Measurements from ENCODE around the gene ABCA2. TPM values are rescaled to one million over a fixed set of nuclear protein-coding genes. Genes with fewer than 3 reads are reported as not detected.
"Not testable (repeated sequence)": the region's sequence is repeated elsewhere in the genome, so short reads cannot be mapped to it uniquely, and the experiment has no call there.

ABCA2 gene
- total RNA-seq, 1 donor from 2014 or later: 7.5 TPM

DNA sequence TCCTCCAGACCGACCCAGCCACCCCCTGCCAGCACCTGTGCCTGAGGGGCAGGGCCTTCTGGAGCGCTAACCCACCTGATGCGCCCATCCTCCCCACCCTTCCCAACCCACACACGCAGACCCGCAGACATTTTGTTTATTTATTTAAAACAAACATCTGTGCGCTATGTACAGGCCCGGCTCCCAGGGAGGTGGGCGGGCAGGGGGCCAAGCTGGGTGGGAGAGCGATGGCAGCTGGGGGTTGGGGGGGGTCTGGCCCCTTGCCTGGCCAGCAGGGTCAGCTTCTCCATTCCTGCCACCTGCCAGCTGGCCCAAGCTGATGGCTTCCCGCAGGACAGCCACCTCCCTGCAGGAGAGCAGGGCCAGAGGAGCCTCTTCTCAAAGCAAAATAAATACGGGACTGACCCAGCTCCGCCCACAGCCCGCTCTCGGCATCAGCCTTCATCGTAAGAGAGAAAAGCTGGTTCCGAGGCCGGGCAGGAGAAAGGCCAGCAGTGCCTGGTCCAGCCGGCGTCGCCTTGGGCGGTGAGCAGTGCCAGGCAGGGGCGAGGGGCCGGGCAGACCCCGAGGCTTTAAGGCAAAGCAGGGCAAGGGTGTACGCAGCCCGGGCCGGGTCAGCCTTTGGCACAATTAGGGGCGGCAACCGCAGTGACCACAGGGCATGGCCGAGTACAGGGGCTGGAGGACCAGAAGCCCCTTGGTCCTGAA lies 20.8 kb downstream of the ABCA2 start:
- intact Hi-C loops (cut with micrococcal nuclease): no loop called here
- H3K27ac Mint-ChIP-seq: no peak overlapping the region
- no peaks in the 10 kb centered on the region for H3K27me3 Mint-ChIP-seq
- H3K9me3 Mint-ChIP-seq: no peaks in the 10 kb centered on the region
- TF ChIP-seq, protein P1, sequence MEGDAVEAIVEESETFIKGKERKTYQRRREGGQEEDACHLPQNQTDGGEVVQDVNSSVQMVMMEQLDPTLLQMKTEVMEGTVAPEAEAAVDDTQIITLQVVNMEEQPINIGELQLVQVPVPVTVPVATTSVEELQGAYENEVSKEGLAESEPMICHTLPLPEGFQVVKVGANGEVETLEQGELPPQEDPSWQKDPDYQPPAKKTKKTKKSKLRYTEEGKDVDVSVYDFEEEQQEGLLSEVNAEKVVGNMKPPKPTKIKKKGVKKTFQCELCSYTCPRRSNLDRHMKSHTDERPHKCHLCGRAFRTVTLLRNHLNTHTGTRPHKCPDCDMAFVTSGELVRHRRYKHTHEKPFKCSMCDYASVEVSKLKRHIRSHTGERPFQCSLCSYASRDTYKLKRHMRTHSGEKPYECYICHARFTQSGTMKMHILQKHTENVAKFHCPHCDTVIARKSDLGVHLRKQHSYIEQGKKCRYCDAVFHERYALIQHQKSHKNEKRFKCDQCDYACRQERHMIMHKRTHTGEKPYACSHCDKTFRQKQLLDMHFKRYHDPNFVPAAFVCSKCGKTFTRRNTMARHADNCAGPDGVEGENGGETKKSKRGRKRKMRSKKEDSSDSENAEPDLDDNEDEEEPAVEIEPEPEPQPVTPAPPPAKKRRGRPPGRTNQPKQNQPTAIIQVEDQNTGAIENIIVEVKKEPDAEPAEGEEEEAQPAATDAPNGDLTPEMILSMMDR (IDR thresholded peaks at IDR 0.05): no peak
- no peak for DNase-seq
- ChIA-PET CTCF (no interaction called here), POLR2A (no interaction called here)
- no peaks in the 10 kb centered on the region for H3K4me1 Mint-ChIP-seq
- peaks cover 2% of the 10 kb centered on the region for H3K36me3 Mint-ChIP-seq (ENCODE audit: low read depth)
- H3K4me3 Mint-ChIP-seq: no peak overlapping the region
- no peak for ATAC-seq (ENCODE audit: low read depth)

DNA sequence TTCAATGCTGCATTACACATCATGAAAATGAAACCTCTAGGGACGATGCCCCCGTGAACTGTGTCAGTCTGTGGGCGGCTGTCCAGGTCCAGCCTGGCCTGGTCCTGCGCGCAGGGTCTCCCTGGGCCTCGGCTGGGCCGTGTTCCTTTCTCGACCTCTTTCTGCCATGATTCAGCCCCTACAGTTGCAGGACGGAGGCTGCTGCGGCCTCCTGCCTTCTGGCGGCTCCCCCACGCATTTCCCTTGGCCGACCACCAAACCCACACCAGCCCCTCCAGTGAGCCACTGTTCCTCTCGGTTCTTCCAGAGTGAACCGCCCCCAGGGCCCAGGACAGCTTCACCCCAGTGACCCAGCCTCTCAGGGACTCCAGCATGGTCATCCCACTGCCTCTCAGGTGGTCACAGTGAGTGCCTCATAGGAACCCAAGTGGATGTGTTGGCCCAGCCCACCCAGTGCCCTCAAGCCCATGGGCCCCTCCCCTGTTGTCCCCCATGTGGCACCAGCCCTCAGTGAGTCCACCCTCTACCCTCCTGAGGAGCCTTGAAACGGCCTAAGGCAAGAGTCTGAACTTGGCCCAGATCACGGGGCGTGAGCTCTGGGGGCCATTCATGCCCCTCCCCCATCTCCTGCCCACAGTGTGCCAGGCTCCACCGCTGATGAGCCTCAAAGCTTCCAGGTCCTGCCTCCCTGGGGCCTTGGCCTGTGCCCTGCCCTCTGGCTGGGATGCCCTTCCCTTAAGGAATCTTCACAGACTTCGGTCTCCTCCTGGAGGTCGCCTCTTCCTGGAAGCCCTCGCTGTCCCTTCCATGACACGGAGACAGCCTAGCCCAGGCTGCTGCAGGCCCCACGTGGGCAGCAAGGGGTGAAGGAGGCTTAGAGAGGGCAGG lies 21.7 kb downstream of the ABCA2 start:
- H3K27ac Mint-ChIP-seq: no peak overlapping the region
- H3K36me3 Mint-ChIP-seq (ENCODE audit: low read depth): no peaks in the 10 kb centered on the region
- H3K27me3 Mint-ChIP-seq: no peaks in the 10 kb centered on the region
- no peak overlapping the region for H3K4me3 Mint-ChIP-seq
- no peaks in the 10 kb centered on the region for H3K9me3 Mint-ChIP-seq
- DNase-seq: no peak
- ChIA-PET POLR2A (no interaction called here), CTCF (no interaction called here)
- TF ChIP-seq, protein P1 (IDR thresholded peaks at IDR 0.05): no peak
- no peak for ATAC-seq (ENCODE audit: low read depth)
- intact Hi-C loops (cut with micrococcal nuclease): no loop called here
- peaks cover 1% of the 10 kb centered on the region for H3K4me1 Mint-ChIP-seq

DNA sequence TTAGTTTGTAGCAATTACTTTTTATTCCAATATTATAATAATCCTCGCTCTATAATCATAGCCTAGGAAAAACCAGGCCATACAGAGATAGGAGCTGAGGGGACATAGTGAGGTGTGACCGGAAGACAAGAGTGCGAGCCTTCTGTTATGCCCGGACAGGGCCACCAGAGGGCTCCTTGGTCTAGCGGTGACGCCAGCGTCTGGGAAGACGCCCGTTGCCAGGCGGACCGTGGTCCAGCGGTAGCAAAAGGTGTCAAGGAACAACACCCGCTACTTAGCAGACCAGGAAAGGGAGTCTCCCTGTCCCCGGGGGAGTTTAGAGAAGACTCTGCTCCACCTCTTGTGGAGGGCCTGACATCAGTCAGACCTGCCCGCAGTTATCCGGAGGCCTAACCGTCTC lies 23.8 kb downstream of the ABCA2 start:
- not testable (repeated sequence) for H3K4me3 Mint-ChIP-seq
- POLR2A ChIA-PET: interaction anchor here (0.6 kb wide), 1 partner anchor 30 kb away, joined by 3 read pairs; no protein-coding TSS in a partner anchor

DNA sequence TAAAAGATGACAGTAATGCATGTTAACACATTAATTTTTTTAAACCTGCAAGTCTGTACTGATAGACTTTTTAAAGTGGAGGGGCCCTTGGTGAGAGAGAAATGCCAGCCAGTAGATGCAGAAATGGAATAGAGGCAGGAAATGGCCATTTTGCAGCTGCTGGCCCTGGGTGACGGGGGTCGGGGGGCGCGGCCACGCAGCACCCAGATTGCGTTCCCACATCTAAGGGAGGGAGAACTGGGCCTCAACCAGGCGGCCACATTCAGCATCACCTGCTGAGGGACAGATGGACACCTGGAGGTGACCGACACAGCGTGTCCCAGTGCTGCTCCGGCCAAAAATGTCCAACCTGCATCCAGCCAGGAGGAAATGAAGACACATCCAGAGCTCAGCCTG lies 25.4 kb downstream of the ABCA2 start:
- Mint-ChIP-seq H3K36me3 (ENCODE audit: low read depth) (no peaks in the 10 kb centered on the region), H3K4me1 (peaks cover 37% of the 10 kb centered on the region), H3K27ac (no peak overlapping the region), H3K9me3 (no peaks in the 10 kb centered on the region), H3K27me3 (no peaks in the 10 kb centered on the region), H3K4me3 (no peak overlapping the region)
- ATAC-seq (ENCODE audit: low read depth) (no peak), DNase-seq (no peak)
- TF ChIP-seq, protein P1 (IDR thresholded peaks at IDR 0.05): no peak
- intact Hi-C loops (cut with micrococcal nuclease): no loop called here
- ChIA-PET POLR2A (interaction anchor here (3.3 kb wide), 1 partner anchor 11 kb away, joined by 38 read pairs; the partner anchor contains the start of gene PAXX), CTCF (interaction anchor here (1.4 to 1.5 kb wide), 2 partner anchors 33 to 36 kb away, joined by 3 to 8 read pairs; no protein-coding TSS in a partner anchor)

More for the DNA sequence above, 23.8 kb downstream of the ABCA2 start:
- H3K36me3 Mint-ChIP-seq (ENCODE audit: low read depth); H3K9me3 Mint-ChIP-seq; H3K27ac Mint-ChIP-seq; H3K27me3 Mint-ChIP-seq; ATAC-seq (ENCODE audit: low read depth); DNase-seq: not testable (repeated sequence)
- intact Hi-C loops (cut with micrococcal nuclease): loop anchor here (1.0 kb wide), 1 partner anchor 31 kb away; no protein-coding TSS in a partner anchor
- CTCF ChIA-PET: interaction anchor here (0.7 to 1.0 kb wide), 2 partner anchors 31 to 87 kb away, joined by 3 to 7 read pairs; no protein-coding TSS in a partner anchor
- H3K4me1 Mint-ChIP-seq: peaks cover 22% of the 10 kb centered on the region

DNA sequence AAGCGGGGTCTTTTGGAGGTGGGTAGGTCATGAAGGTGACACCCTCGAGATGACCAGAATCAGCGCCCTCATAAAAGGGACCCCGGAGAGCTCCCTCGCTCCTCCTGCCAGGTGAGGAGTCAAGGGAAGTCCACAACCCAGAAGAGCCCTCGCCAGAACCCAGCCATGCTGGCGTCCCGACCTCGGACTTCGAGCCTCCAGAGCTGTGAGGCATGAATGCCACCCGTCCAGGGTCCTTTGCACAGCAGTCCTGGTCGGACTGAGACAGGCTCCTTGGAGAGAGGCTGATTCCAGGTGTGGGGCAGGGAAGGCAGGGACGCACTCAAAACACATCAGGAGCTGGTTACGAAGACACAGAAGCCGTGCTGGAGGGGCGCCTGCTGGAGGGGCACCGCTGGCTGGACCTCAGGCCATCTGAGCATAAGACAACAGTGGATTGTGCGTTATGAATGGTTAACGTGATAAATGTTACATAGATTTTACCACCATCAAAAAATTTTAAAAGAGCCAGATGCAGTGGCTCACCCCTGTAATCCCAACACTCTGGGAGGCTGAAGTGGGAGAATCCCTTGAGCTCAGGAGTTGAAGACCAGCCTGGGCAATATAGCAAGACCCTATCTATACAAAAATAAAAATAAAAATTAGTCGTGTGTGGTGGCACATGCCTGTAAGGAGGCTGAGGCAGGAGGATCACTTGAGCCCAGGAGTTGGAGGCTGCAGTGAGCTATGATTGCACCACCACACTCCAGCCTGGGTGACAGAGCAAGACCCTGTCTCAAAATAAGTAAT lies 26.0 kb downstream of the ABCA2 start:
- Mint-ChIP-seq H3K9me3 (no peaks in the 10 kb centered on the region), H3K4me1 (peaks cover 43% of the 10 kb centered on the region), H3K27ac (no peak overlapping the region), H3K4me3 (no peak overlapping the region), H3K36me3 (ENCODE audit: low read depth) (no peaks in the 10 kb centered on the region), H3K27me3 (no peaks in the 10 kb centered on the region)
- ChIA-PET POLR2A (interaction anchor here (0.7 to 3.3 kb wide), 3 partner anchors 10 to 272 kb away, joined by 8 to 38 read pairs (median 12); partner anchors contain the start of gene PAXX), CTCF (interaction anchor here (1.5 to 2.3 kb wide), 2 partner anchors 27 to 33 kb away, joined by 8 read pairs; no protein-coding TSS in a partner anchor)
- TF ChIP-seq, protein P1 (IDR thresholded peaks at IDR 0.05): no peak
- no peak for DNase-seq
- intact Hi-C loops (cut with micrococcal nuclease): no loop called here
- no peak for ATAC-seq (ENCODE audit: low read depth)
